ENCODE measurements around the gene MAP4K4. TPM values are rescaled to one million over a fixed set of nuclear protein-coding genes. Genes with fewer than 3 reads are reported as not detected.

MAP4K4 gene
- total RNA-seq, 2 experiments from 2014 or later, result 90.2 to 92.2 TPM

- Mint-ChIP-seq H3K4me1 (ENCODE audit: low read depth) (peaks cover 64% of the 10 kb centered on the region), H3K36me3 (ENCODE audit: low read depth) (peaks cover 23% of the 10 kb centered on the region), H3K9me3 (ENCODE audit: insufficient read depth) (no peaks in the 10 kb centered on the region), H3K27ac (peak overlapping the region; percentile 48), H3K4me3 (no peak overlapping the region), H3K27me3 (ENCODE audit: low read depth) (no peaks in the 10 kb centered on the region)
- peak; percentile 66 for ATAC-seq
- no peak for DNase-seq
- ChIA-PET CTCF (interaction anchor here (1.1 to 1.9 kb wide), 7 partner anchors 8 to 113 kb away, joined by 3 to 7 read pairs (median 5); no protein-coding TSS in a partner anchor), POLR2A (interaction anchor here (0.6 to 1.1 kb wide), 4 partner anchors 8 to 283 kb away, joined by 3 read pairs; no protein-coding TSS in a partner anchor)
These were observed 13.2 kb downstream of the MAP4K4 start for GRCh38 chr2:101710471-101711318.

GRCh38 chr2:101714118-101714517 lies 16.6 kb downstream of the MAP4K4 start:
- H3K36me3 Mint-ChIP-seq (ENCODE audit: low read depth), result peaks cover 33% of the 10 kb centered on the region
- no peak overlapping the region for H3K4me3 Mint-ChIP-seq
- no peak for ATAC-seq
- no peaks in the 10 kb centered on the region for H3K27me3 Mint-ChIP-seq (ENCODE audit: low read depth)
- no peak for DNase-seq
- H3K9me3 Mint-ChIP-seq (ENCODE audit: insufficient read depth), result no peaks in the 10 kb centered on the region
- ChIA-PET POLR2A (no interaction called here), CTCF (no interaction called here)
- H3K4me1 Mint-ChIP-seq (ENCODE audit: low read depth), result peaks cover 66% of the 10 kb centered on the region
- no peak overlapping the region for H3K27ac Mint-ChIP-seq

- Mint-ChIP-seq H3K36me3 (ENCODE audit: low read depth) (peaks cover 46% of the 10 kb centered on the region), H3K27ac (peak overlapping the region; percentile 75)
These were observed 19.8 kb downstream of the MAP4K4 start for GRCh38 chr2:101717071-101717845.

GRCh38 chr2:101718479-101718878 lies 21.0 kb downstream of the MAP4K4 start:
- POLR2A ChIA-PET, result interaction anchor here (2.3 to 3.9 kb wide), 3 partner anchors 10 to 20 kb away, joined by 8 to 38 read pairs (median 12); partner anchors contain the start of gene MAP4K4
- no peak for DNase-seq
- Mint-ChIP-seq H3K4me1 (ENCODE audit: low read depth) (peaks cover 79% of the 10 kb centered on the region), H3K27me3 (ENCODE audit: low read depth) (no peaks in the 10 kb centered on the region), H3K4me3 (no peak overlapping the region), H3K36me3 (ENCODE audit: low read depth) (peaks cover 56% of the 10 kb centered on the region), H3K9me3 (ENCODE audit: insufficient read depth) (no peaks in the 10 kb centered on the region), H3K27ac (peak overlapping the region; percentile 90)
- peak; percentile 17 for ATAC-seq
- CTCF ChIA-PET, result interaction anchor here (0.6 to 2.7 kb wide), 11 partner anchors 7 to 315 kb away, joined by 3 to 21 read pairs (median 5); no protein-coding TSS in a partner anchor

More at GRCh38 chr2:101717071-101717845, 19.8 kb downstream of the MAP4K4 start:
- Mint-ChIP-seq H3K4me1 (ENCODE audit: low read depth) (peaks cover 70% of the 10 kb centered on the region), H3K9me3 (ENCODE audit: insufficient read depth) (no peaks in the 10 kb centered on the region), H3K4me3 (peak overlapping the region; percentile 44), H3K27me3 (ENCODE audit: low read depth) (no peaks in the 10 kb centered on the region)
- peak; percentile 67 for ATAC-seq
- ChIA-PET POLR2A (interaction anchor here (1.0 to 3.9 kb wide), 5 partner anchors 12 to 464 kb away, joined by 4 to 38 read pairs (median 8); partner anchors contain the start of genes CNOT11, MAP4K4 and RFX8), CTCF (interaction anchor here (0.6 to 2.7 kb wide), 19 partner anchors 8 to 523 kb away, joined by 3 to 21 read pairs (median 4); no protein-coding TSS in a partner anchor)
- DNase-seq, result peak; percentile 62

GRCh38 chr2:101718993-101719571 lies 21.6 kb downstream of the MAP4K4 start:
- H3K9me3 Mint-ChIP-seq (ENCODE audit: insufficient read depth), result no peaks in the 10 kb centered on the region
- POLR2A ChIA-PET, result interaction anchor here (0.7 to 3.9 kb wide), 4 partner anchors 9 to 20 kb away, joined by 3 to 38 read pairs (median 10); partner anchors contain the start of gene MAP4K4

GRCh38 chr2:101720732-101721131 lies 23.2 kb downstream of the MAP4K4 start:
- ATAC-seq (no peak), DNase-seq (no peak)
- H3K27me3 Mint-ChIP-seq (ENCODE audit: low read depth), result no peaks in the 10 kb centered on the region
- peaks cover 57% of the 10 kb centered on the region for H3K36me3 Mint-ChIP-seq (ENCODE audit: low read depth)
- ChIA-PET POLR2A (interaction anchor here (1.0 kb wide), 1 partner anchor 10 kb away, joined by 3 read pairs; no protein-coding TSS in a partner anchor), CTCF (interaction anchor here (0.9 to 1.7 kb wide), 3 partner anchors 8 to 43 kb away, joined by 3 to 5 read pairs (median 3); no protein-coding TSS in a partner anchor)
- H3K9me3 Mint-ChIP-seq (ENCODE audit: insufficient read depth), result no peaks in the 10 kb centered on the region
- no peak overlapping the region for H3K4me3 Mint-ChIP-seq
- H3K4me1 Mint-ChIP-seq (ENCODE audit: low read depth), result peaks cover 86% of the 10 kb centered on the region
- H3K27ac Mint-ChIP-seq, result no peak overlapping the region

More at GRCh38 chr2:101718993-101719571, 21.6 kb downstream of the MAP4K4 start:
- Mint-ChIP-seq H3K27ac (peak overlapping the region; percentile 90), H3K4me3 (peak overlapping the region; percentile 34), H3K36me3 (ENCODE audit: low read depth) (peaks cover 60% of the 10 kb centered on the region), H3K27me3 (ENCODE audit: low read depth) (no peaks in the 10 kb centered on the region), H3K4me1 (ENCODE audit: low read depth) (peaks cover 82% of the 10 kb centered on the region)
- ATAC-seq, result peak; percentile 90
- CTCF ChIA-PET, result interaction anchor here (0.6 to 2.7 kb wide), 7 partner anchors 9 to 300 kb away, joined by 3 to 21 read pairs (median 7); no protein-coding TSS in a partner anchor
- DNase-seq, result peak; percentile 57

- no peak overlapping the region for H3K4me3 Mint-ChIP-seq
- no peak overlapping the region for H3K27ac Mint-ChIP-seq
- H3K27me3 Mint-ChIP-seq (ENCODE audit: low read depth), result no peaks in the 10 kb centered on the region
- DNase-seq (no peak), ATAC-seq (no peak)
- H3K36me3 Mint-ChIP-seq (ENCODE audit: low read depth), result peaks cover 41% of the 10 kb centered on the region
- H3K4me1 Mint-ChIP-seq (ENCODE audit: low read depth), result peaks cover 75% of the 10 kb centered on the region
- CTCF ChIA-PET, result interaction anchor here (1.0 to 1.7 kb wide), 2 partner anchors 23 to 106 kb away, joined by 3 to 5 read pairs; no protein-coding TSS in a partner anchor
- POLR2A ChIA-PET, result no interaction called here
- H3K9me3 Mint-ChIP-seq (ENCODE audit: insufficient read depth), result no peaks in the 10 kb centered on the region
These were observed 25.4 kb downstream of the MAP4K4 start for GRCh38 chr2:101722864-101723263.

- no peak for DNase-seq
- Mint-ChIP-seq H3K36me3 (ENCODE audit: low read depth) (peaks cover 39% of the 10 kb centered on the region), H3K27me3 (ENCODE audit: low read depth) (no peaks in the 10 kb centered on the region), H3K27ac (no peak overlapping the region), H3K4me3 (no peak overlapping the region), H3K4me1 (ENCODE audit: low read depth) (peaks cover 76% of the 10 kb centered on the region), H3K9me3 (ENCODE audit: insufficient read depth) (no peaks in the 10 kb centered on the region)
- POLR2A ChIA-PET, result no interaction called here
- CTCF ChIA-PET, result interaction anchor here (0.8 to 1.7 kb wide), 2 partner anchors 24 to 381 kb away, joined by 3 to 5 read pairs; no protein-coding TSS in a partner anchor
- ATAC-seq, result no peak
These were observed 26.0 kb downstream of the MAP4K4 start for GRCh38 chr2:101723371-101724124.

- peaks cover 41% of the 10 kb centered on the region for H3K36me3 Mint-ChIP-seq (ENCODE audit: low read depth)
- ChIA-PET CTCF (interaction anchor here (1.7 kb wide), 1 partner anchor 24 kb away, joined by 5 read pairs; no protein-coding TSS in a partner anchor), POLR2A (no interaction called here)
- H3K9me3 Mint-ChIP-seq (ENCODE audit: insufficient read depth), result no peaks in the 10 kb centered on the region
- no peak for DNase-seq
- H3K4me3 Mint-ChIP-seq, result no peak overlapping the region
- no peaks in the 10 kb centered on the region for H3K27me3 Mint-ChIP-seq (ENCODE audit: low read depth)
- H3K4me1 Mint-ChIP-seq (ENCODE audit: low read depth), result peaks cover 76% of the 10 kb centered on the region
- no peak overlapping the region for H3K27ac Mint-ChIP-seq
- no peak for ATAC-seq
These were observed 26.6 kb downstream of the MAP4K4 start for GRCh38 chr2:101724125-101724474.

- ChIA-PET POLR2A (interaction anchor here (0.6 kb wide), 1 partner anchor 15 kb away, joined by 3 read pairs; no protein-coding TSS in a partner anchor), CTCF (interaction anchor here (1.0 to 2.8 kb wide), 9 partner anchors 8 to 444 kb away, joined by 3 to 11 read pairs (median 6); no protein-coding TSS in a partner anchor)
- ATAC-seq, result no peak
These were observed 27.5 kb downstream of the MAP4K4 start for GRCh38 chr2:101725038-101725437.

More at GRCh38 chr2:101725038-101725437, 27.5 kb downstream of the MAP4K4 start:
- Mint-ChIP-seq H3K27me3 (ENCODE audit: low read depth) (no peaks in the 10 kb centered on the region), H3K4me1 (ENCODE audit: low read depth) (peaks cover 76% of the 10 kb centered on the region), H3K4me3 (no peak overlapping the region), H3K9me3 (ENCODE audit: insufficient read depth) (no peaks in the 10 kb centered on the region), H3K27ac (no peak overlapping the region), H3K36me3 (ENCODE audit: low read depth) (peaks cover 37% of the 10 kb centered on the region)
- no peak for DNase-seq

Data from activated CD8-positive, alpha-beta T cell treated with anti-CD3 and anti-CD28 coated beads, Interleukin-2, amount 10 ng/mL, durations not matched to agents 7 days and 5 days (primary cell).